Hepatic stellate cell (primary cell): Measurements from ENCODE around the gene RGS3.
A peak's percentile ranks its signal among the peaks of the same experiment; 100 is the strongest.

ENCODE experiments used
- DNase-seq: peaks from one replicate; pipeline ENCODE4 v3.0.0; 2011; ENCODE audit warnings: low spot score

Gene RGS3

DNA sequence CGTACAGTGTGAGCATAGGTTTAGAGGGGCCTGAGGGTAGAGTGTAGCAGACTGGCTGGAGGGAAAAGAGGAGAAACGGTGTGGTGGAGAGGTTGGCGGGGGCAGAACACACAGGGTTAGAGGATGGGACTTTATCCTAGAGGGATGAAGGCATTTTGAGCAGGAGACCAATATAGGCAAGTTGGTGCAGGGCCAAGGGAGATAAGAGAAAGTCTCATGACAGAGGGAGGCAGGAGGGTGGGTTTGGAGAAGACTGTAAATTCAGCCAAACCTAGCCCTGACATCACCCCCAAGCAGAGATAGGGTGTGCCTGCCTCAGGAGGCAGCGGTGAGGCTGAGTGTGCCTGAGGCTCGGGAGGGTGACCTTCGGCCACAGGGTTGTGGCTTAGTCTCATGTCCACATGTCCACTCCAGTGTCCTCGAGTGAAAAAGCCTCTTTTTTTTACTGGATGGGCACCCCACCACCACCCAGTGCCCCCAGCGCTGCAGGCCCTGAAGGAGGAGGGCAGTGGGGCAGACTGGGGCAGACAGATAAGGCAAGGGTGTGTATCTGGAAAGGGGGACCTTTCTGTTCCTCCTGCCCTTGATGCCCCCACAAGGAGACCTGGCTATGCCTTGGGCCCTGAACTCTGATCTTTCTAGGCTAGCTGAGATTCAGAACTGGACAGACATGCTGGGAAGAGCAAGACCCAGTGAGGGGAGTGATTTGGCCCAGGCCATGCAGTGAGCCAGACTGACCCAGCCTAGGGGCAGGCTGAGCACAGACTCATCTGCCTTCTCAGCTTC is 108.7 kb downstream of the RGS3 start:
- no peak for DNase-seq

DNA sequence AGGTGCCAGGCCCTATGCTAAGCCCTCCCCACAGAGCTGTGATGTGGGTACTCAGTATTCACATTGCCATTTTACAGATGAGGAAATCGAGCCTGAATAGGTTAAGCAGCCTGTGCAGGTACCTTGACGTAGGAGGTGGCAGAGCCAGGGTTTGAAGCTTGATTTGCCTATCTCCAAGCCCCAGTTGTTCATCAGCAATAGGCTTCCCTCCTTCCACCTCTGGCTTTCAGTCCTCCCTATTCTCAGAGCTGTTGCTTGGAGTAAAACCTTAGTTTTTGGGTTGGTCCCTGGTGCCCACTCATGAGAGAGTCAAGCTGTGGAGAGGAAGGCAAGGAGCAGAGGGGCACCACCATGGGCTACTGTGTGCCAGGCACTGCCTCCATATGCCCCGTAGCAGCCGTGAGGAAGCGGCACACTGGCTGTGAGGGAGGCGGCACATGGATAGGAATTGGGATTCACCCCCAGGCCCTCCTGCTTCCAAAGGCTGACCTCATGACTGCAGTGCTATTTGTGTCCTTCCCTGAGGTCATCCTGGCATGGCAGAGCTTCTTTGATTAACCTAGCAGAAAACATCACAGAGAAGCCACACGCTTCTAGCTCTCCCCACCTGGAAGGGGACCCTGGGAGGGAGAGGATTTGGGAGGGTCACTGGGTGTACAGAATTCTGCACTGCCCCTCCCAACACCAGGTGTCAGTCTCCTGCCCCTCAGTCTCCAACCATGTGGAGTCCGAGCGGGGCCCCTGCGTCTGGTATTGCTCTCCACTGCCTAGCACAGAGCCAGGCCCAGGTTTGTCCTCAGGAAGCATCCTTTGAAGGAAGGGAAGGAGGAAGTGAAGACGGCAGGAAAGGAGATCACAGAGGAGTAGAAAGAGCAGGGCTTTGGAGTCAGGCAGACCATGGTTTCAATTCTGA is 109.8 kb downstream of the RGS3 start:
- DNase-seq, result no peak

DNA sequence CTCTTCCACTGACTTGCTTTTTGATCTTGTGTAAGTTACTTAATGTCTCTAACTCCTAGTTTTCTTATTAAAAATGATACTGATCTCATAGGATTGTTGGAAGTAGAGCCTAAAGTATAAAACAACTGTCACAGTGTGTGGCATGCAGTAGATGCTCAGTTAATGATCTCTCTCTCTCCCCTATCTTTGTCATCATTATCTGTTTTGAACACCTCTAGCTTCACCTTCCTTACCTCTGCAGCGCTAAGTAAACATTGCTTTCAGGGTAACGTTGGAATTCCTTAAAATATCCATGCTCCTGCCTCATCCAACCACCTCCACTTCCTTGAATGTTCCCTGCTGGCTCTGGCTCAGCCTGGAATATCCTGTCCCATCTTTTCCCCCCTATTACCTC is 110.4 kb downstream of the RGS3 start:
- no peak for DNase-seq

DNA sequence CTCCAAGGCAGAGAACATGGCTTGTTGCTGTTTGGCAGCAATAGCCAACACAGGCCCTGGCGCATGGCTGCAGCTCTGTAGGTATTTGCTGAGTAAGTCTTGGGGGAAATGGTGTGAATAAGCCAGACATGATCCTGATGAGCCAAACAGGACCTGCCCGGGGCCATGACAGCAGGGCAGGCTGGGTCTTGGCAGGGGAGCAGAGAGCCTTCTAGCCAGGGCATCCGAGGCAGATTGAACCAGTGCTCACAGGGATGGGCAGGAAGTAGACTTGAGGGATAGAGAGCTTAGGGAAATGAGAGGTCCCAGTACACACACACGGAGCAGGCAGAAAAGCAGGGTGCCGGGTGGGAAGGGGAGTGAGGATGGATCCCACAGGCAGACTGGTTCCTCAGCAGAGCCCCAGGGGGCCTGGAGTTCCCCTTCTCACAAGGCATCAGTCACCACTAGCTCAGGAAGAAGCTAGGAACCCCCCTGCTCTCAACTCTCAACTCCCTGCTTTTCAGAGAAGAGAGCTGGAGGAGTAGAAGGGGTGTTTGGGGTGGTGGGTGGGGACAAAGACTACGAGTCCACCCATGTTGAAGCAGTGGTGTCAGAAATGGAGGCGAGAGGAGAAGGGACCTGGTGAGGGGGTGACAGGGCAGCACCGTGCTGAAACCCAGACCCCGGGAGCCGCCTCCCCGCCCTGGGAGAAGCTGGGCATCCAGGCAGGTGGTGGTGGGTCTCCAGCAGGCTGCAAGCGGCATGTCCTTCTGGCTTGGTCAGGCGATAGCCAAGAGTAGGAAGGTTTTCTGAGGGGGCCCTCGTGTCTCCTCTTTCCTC is 111.1 kb downstream of the RGS3 start:
- DNase-seq, result no peak

DNA sequence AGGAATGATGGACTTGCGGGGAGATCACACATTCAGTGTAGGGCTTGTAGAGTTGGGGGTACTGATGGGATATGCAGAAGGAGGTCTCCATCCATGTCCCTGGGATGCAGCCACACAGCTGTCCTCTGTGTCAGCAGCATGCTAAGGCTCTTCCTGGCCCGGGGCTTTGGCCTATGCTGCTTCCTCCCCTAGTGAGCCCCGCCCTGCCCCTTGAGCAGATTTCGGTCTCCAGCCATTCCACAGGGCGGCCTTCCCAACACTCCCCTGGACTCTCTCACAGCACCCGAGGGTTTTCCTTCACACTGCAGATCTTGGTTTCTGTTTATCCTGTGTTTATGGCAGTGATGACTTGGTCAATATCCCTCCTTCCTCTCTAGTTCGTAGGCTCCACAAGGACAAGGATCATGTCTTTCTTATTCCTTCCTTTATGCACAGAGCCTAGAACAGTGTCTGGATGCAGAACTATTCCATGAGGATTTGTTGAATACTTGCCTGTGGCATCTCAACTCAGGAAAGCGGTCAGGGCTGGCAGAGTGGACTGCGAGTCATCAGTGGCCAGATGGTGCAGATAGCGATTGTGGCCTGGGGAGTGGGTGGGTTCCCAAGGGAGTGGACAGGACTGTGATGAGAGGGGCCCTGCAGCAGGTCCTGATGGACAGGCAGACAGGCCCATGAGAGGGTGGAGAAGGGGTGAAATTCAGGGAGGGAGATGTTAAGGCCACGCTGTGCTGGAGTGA is 114.2 kb downstream of the RGS3 start:
- no peak for DNase-seq

DNA sequence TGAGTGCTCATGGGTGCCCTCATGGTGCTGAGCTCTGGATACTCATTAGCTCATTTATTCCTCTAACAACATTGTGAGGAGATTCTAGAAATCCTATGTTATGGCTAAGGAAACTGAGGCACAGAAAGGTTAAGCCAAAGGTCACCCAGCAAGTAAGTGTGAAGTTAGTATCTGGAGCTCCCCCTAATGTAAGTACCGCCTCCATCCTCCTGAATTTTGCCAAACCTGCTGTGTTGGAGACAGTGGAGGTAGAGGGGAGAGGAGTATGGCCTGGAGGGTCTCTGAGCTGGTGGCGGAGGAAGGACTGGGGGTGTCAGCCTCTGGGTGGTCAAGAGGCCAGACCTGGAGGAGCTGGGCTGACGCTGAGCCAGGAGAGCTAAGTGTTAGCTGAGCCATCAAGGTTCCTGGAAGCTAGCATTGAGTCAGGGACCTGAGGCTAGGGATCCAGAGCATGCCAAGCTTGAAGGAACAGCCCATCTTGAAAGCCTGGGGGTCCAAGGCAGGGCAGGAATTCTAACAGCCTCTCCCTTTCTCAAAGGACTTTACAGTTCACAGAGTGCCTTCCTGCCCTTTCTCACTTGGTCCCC is 114.8 kb downstream of the RGS3 start:
- DNase-seq, result no peak

DNA sequence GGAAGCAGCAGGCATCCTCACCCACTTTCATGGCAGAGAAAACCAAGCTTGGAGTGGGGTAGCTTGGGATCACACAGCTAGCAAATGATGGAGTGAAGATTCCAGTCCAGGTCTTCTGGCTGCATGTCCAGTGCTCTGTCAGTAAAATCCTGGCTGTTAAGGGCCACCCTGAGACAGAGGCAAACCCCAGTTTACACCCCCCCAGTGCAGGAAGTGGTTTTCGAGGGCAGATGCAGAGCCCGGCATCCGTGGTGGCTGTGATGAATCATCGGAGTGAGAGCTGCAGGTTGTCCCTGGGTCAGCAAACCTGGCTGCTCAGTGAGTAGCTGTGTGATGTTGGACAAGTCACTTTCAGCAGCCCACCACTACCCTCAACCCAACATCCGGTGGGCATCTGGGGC is 115.4 kb downstream of the RGS3 start:
- DNase-seq, result peak; percentile 99

DNA sequence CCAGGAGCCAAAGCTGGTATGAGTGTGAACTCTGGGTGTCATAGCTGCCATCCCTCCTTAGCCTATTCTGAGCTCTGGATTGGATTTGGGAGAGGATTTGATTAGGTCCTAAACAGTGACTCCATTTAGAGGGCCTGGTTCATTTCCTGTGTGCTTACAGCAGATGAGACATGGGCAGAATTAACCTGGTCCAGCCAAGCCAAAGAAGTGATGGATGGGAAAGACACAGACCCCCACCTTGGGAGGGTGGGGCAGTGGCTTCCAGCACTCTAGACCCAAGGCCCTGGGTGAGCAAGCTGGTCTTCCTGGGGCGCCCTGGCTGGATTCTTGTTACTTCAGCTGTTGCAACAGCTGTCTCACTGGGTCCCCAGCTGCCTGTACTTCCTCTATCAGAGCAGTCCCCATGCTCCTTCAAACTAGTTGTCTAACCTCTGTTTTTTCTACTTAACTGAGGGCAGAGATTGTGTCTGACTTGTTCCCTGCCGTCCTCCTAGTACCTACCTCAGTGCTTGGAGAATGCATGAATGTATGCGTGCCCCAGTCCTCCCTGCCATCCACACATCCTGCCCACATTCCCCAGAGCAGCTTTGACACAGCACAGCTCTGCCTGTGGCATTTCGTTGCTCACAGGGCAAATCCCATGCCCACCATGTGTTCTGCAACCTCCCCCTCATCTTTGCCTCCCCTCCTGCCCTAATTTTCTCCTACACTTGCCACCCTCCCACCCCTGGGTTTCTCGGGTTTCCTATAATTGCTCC is 115.9 kb downstream of the RGS3 start:
- no peak for DNase-seq

DNA sequence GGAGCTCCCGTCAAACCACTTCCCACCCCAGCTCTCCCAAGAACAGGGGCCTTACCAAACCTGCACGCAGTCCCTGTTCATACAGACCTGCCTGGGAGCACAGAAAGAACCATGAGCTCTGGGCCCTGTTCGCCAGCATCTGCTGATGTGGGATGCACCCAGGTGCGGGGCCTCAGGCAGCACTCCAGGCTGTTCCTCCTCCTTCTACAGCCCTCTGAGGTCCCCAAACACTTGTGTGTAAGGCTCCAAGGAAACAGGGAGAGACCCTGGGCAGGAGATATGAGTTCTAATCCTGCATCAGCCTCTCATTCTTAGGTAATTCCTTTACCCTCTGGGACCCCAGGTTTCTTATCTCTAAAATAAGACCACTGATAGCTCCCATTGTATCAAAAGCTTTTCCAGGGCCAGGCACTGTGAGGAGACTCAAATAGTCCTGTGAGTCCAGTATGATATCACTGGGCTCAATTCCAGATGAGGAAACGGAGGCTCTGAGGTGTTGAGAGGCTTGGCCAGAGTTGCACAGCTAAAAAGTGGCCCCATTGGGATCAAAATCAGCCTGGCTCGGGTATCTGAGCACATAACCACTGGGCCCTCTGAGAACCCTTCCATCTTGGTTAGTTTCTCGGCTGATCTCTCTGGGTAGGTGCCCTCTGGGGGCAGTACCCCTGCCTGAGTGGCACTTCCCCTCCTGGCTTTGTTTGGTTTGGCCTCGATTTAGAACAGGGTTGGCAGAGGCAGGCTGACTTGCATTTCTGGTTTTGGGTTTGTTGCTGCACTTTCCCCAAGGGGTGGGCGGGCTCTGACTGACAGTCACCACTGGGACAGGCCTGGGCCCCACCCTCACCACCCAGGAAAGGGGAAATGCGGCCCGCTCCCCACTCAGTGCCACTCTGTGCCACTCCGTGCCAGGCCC is 116.8 kb downstream of the RGS3 start:
- no peak for DNase-seq

DNA sequence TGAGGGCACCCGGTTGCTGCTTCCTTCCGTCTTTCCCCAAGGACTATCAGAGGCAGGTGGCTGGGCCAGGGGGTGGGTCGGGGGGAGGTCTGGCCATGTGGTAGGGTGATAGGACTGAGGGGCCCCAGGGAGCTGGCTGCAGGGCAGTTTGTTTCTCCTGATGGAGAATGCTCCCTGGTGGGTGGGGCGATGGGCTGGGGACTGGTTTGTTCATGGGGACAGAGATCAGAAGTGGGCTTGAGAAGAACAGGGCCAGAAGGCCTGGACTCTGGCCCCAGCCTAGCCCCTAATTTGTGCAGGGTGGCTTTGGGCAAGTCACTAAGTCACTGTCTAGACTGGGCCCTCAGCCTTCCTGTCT is 117.4 kb downstream of the RGS3 start:
- no peak for DNase-seq

DNA sequence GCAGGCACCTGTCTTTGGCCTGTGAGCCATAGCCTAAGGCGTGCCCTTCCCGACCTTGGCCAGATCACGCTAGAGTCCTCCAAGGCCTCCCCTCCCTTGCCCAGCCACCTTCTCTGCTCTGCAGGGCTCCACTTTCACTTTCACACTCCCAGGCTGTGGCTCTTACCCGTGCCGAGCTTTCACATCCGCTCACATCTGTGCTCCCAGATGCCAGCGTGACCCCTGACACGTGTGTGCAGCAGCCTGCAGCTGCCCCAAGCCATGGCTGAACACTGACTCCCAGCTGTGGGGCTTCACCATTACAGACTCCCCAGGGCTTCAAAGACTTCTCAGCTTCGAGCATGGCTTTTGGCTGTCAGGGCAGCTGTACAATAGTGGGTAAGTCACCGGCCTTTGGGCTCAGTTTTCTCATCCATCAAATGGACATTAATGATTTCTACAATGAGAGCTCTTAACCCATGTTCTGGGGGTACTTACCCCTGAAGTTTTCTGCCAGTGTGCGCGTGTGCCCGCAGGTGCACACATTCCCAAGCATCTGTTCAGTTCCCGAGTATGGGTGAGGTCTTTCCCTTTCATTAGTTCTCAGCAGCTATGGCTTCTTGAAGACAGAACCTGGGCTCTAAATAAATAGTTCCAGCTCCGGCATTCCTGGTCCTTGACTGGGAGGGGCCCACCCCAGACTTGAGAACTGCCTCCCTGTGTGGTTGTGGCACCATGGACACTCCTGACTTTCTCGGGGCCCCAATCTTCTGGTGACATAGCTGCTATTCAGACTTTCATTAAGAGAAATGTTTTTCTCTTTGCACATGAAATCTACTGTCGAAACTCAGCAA is 118.6 kb downstream of the RGS3 start:
- peak; percentile 74 for DNase-seq

DNA sequence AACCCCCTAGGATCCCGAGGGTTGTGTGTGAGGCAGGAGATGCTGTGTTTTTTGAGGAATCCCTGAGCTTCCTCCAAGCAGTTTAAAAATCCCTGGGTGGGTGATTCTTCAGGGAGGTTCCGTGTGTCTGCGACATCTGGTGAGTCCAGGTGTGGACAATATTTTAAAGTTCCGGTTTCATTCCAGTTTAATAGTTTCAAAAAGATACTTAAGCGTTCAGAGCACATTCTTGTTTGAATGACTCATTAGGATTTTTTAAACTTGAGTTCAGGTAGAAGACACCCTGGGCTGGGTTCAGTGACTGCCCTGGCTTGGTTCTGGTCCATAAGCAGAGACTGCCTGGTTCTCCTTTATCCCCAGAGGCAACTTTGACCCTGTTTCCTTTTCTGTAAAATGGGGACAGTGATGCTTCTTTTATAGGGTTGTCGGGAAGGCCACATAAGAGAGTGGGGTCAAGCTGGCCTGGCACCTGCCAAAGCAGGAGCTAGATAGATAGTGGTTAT is 119.2 kb downstream of the RGS3 start:
- DNase-seq, result no peak

DNA sequence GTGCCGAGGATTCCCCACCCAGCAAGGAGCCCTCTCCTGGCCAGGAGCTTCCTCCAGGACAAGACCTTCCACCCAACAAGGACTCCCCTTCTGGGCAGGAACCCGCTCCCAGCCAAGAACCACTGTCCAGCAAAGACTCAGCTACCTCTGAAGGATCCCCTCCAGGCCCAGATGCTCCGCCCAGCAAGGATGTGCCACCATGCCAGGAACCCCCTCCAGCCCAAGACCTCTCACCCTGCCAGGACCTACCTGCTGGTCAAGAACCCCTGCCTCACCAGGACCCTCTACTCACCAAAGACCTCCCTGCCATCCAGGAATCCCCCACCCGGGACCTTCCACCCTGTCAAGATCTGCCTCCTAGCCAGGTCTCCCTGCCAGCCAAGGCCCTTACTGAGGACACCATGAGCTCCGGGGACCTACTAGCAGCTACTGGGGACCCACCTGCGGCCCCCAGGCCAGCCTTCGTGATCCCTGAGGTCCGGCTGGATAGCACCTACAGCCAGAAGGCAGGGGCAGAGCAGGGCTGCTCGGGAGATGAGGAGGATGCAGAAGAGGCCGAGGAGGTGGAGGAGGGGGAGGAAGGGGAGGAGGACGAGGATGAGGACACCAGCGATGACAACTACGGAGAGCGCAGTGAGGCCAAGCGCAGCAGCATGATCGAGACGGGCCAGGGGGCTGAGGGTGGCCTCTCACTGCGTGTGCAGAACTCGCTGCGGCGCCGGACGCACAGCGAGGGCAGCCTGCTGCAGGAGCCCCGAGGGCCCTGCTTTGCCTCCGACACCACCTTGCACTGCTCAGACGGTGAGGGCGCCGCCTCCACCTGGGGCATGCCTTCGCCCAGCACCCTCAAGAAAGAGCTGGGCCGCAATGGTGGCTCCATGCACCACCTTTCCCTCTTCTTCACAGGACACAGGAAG is 120.2 kb downstream of the RGS3 start:
- DNase-seq, result no peak

DNA sequence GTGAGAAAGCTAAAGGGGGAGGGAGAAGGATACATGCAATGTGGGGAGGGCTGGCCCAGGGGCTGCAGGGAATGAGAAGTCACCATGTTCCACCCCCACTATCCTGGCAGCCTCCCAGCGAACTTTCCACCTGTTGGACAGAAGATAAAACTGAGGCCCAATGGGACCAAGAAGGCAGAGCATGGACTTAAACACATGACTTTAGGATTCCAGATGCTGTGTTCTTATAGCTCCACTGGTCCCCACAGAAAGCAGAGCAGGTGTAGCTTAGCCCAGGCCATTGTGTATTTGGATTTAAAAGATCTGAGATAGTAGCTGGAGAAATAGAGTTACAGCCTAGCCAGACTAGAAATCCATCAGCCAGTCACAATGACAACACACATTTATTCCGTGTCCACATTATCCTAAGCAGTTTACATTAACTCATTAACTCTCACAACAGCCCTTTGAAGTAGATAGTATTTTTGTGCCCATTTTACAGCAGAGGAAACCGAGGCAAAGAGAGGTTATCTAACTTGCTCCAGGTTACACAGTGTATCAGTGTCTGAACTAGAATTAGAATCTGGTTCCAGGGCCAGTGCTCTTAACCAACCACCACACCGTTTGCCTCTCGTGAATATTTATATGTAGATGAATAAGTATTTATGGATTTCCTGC is 121.0 kb downstream of the RGS3 start:
- DNase-seq, result no peak

DNA sequence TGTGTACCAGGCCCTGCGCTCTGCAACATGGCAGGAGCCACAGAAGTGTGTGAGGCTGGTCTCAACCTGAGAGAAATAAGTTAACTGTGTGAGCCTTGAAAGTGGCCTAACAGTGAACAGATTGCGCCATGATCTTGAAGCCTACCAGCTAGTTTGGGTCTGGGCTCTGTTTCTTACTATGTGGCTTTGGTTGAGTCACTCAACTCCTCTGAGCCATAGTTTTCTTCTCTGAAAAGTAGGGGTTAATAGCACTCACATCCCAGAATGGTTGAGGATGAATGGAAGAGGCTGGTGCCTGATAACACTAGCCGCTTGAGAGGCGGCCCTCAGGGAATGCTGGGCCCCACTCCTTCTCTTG is 121.5 kb downstream of the RGS3 start:
- no peak for DNase-seq

DNA sequence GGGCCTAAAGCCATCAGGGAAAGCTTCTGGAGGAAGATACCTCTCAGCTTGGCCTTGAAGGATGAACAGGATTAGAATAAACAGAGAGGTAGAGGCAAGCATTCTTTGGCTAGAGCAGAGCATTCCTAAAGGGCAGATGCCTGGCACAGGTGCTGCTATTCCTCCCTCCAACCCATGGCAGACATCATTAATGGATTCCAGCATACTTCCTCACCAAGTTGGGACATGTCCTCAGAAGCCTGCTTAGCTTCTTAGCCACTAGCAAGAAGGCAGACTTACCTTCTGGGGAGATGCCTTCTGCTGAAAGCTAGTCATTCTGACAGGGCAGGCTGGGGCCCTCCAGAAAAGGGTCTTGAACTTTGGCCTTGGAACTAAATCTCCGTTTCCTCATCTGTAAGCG is 122.0 kb downstream of the RGS3 start:
- no peak for DNase-seq

DNA sequence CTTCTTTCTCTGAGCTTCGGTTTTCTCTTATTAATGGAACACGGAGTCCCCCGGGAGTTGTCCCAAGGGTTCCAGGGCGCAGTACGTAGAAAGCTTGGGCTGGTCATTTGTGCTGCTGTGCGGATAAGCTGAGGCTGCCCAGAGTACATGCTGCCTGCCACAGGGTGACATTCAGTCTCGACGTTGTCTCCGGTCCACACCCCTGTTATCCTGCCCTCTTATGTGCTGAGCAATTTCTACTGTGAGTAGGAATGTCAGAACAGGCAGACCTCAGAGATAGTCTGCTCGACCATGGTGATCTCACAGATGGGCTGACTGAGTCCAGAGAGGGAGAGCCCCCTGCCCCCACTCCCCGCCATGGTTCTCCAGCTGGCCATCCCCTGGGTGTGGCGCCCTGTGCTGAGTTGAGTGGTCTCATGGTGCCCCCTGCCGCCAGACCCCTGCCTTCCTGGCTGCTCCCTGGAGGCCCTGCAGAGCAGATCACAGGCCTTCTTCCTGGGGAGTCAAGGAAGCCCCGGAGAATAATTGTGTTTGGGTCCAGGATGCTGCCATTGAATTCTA is 124.0 kb downstream of the RGS3 start:
- peak; percentile 81 for DNase-seq
